ENCODE measurements around the gene DNAH11.

DNAH11 gene

DNA sequence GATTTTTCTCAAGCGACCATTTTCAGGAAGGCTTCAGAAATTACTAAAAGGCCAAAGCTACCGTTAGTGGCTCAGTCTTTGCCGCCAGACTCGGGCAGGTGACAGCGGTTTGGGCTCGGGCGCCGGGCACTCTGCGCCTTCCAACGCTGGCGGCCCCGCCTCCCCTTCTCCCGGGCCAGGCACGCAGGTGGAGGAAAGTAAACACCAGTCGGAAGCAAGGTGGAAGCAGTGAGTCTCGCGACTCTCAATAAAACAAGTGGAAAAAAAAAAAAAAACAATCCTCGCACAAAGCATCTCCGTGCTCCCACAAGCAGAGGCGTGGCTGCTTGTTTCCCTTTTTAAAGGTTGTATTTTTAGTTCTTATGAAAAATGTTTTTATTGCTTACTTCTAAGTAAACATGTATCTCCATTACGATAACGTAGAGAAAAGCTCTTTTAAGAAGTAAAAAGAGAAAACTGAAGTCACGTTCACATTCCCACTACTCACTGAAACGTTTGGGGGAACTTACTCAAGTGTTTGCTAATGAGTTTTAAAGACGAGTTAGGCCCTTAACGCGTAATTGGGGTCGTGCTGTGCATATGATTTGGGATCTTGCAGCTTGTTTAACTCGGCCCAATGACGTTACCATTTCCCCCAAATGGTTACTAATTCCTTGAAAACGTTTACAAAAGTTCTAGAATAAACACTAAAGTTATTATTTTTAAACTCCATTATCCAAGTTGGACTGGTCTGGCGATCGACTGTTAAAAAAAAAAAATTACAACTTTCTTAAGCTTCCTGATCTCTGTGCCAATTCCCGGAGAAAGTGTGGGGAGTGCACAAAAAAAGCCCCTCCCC, 402.0 kb downstream of the DNAH11 start:
- DNase-seq (ENCODE audit: low read depth, low spot score), result no peak
- H3K4me3 ChIP-seq (ENCODE audit: low read depth, low read length), result peak overlapping the region; percentile 79
- TF ChIP-seq, protein P1, sequence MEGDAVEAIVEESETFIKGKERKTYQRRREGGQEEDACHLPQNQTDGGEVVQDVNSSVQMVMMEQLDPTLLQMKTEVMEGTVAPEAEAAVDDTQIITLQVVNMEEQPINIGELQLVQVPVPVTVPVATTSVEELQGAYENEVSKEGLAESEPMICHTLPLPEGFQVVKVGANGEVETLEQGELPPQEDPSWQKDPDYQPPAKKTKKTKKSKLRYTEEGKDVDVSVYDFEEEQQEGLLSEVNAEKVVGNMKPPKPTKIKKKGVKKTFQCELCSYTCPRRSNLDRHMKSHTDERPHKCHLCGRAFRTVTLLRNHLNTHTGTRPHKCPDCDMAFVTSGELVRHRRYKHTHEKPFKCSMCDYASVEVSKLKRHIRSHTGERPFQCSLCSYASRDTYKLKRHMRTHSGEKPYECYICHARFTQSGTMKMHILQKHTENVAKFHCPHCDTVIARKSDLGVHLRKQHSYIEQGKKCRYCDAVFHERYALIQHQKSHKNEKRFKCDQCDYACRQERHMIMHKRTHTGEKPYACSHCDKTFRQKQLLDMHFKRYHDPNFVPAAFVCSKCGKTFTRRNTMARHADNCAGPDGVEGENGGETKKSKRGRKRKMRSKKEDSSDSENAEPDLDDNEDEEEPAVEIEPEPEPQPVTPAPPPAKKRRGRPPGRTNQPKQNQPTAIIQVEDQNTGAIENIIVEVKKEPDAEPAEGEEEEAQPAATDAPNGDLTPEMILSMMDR (IDR thresholded peaks at IDR 0.05; ENCODE audit: insufficient read depth, low read length, missing control alignments), result no peak
- ChIA-PET CTCF (interaction anchor here (0.6 to 1.4 kb wide), 4 partner anchors 10 to 140 kb away, joined by 3 to 6 read pairs (median 3); no protein-coding TSS in a partner anchor), POLR2A (interaction anchor here (0.7 to 1.7 kb wide), 3 partner anchors 30 to 74 kb away, joined by 3 to 15 read pairs (median 3); no protein-coding TSS in a partner anchor)

GRCh38 chr7:21945454-21946221, 402.8 kb downstream of the DNAH11 start, which contains the start of gene CDCA7L:
TSS of gene CDCA7L (minus strand) at chr7:21945899. CDS start at chr7:21945804, 95 bp downstream.
- no peak for DNase-seq (ENCODE audit: low read depth, low spot score)
- ChIA-PET POLR2A (interaction anchor here (0.7 to 1.7 kb wide), 3 partner anchors 31 to 75 kb away, joined by 3 to 15 read pairs (median 3); no protein-coding TSS in a partner anchor), CTCF (interaction anchor here (0.6 to 1.4 kb wide), 3 partner anchors 9 to 35 kb away, joined by 3 to 6 read pairs (median 3); no protein-coding TSS in a partner anchor)
- TF ChIP-seq, protein P1 (IDR thresholded peaks at IDR 0.05; ENCODE audit: insufficient read depth, low read length, missing control alignments), result peak; percentile 8
- peak within 1 kb of the TSS; percentile 79 for H3K4me3 ChIP-seq (ENCODE audit: low read depth, low read length)

GRCh38 chr7:21946222-21946709, 403.4 kb downstream of the DNAH11 start:
- peak overlapping the region; percentile 79 for H3K4me3 ChIP-seq (ENCODE audit: low read depth, low read length)
- CTCF ChIA-PET, result no interaction called here
- DNase-seq (ENCODE audit: low read depth, low spot score), result no peak
- POLR2A ChIA-PET, result interaction anchor here (1.7 kb wide), 1 partner anchor 35 kb away, joined by 15 read pairs; no protein-coding TSS in a partner anchor
- TF ChIP-seq, protein P1 (IDR thresholded peaks at IDR 0.05; ENCODE audit: insufficient read depth, low read length, missing control alignments), result no peak

DNA sequence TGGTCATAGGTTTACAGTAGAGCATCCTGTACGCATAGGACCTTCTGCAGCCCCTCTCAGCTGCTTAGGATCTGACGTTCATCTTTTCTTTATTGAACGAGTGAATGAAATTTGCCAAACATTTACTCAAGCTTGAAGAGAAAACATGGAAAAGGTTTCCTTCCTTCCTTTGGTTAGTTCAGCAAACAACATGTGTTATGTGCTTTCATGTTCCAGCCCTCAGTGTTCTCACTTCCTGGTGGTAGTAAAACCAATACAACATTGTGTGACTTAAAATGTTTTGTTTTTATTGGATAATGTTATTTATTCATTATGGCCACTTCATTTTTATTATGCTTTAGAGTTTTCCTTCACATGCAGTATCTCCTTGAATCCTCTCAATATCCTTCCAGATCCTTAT, 404.2 kb downstream of the DNAH11 start:
- CTCF ChIA-PET, result no interaction called here
- TF ChIP-seq, protein P1 (IDR thresholded peaks at IDR 0.05; ENCODE audit: insufficient read depth, low read length, missing control alignments), result no peak
- H3K4me3 ChIP-seq (ENCODE audit: low read depth, low read length), result no peak overlapping the region
- POLR2A ChIA-PET, result no interaction called here
- DNase-seq (ENCODE audit: low read depth, low spot score), result no peak

- TF ChIP-seq, protein P1 (IDR thresholded peaks at IDR 0.05; ENCODE audit: insufficient read depth, low read length, missing control alignments), result no peak
- H3K4me3 ChIP-seq (ENCODE audit: low read depth, low read length), result no peak overlapping the region
- DNase-seq (ENCODE audit: low read depth, low spot score), result no peak
- ChIA-PET CTCF (no interaction called here), POLR2A (no interaction called here)
Observed at GRCh38 chr7:21947946-21948345, 405.1 kb downstream of the DNAH11 start.
